Ovary (tissue), 9 donors: Measurements from ENCODE around the gene POLD1. TPM values are rescaled to one million over a fixed set of nuclear protein-coding genes. Genes with fewer than 3 reads are reported as not detected.
A peak's percentile ranks its signal among the peaks of the same experiment; 100 is the strongest.

Experiments used
- DNase-seq, 5 donors: peaks; one replicate each; pipeline ENCODE4 v3.0.0-alpha.2; 2019 to 2020
- H3K27ac ChIP-seq, 2 donors: fragments of 200-600 bp; one replicate each; pipeline versions ENCODE4 v1.5.1 to v1.8.0; 2019 to 2022
- H3K27me3 ChIP-seq: fragments of 200-600 bp; one replicate; pipeline ENCODE4 v1.8.0; 2022
- H3K36me3 ChIP-seq: fragments of 200-600 bp; sonication (generic); one replicate; pipeline ENCODE4 v1.5.1; 2019
- H3K4me1 ChIP-seq: one replicate; pipeline ENCODE4 v1.8.1; 2013; ENCODE audit warnings: mild to moderate bottlenecking, moderate library complexity; ENCODE audit not compliant: insufficient read depth
- H3K4me3 ChIP-seq: fragments of 200-600 bp; sonication (generic); one replicate; pipeline ENCODE4 v1.5.1; 2017
- H3K9me3 ChIP-seq, 2 donors: fragments of 200-600 bp in 1 of 2; sonication (generic) in 1 of 2; one replicate each; pipeline versions ENCODE4 v1.5.1 to v1.8.1; 2013 to 2019; ENCODE audit warnings: mild to moderate bottlenecking in 1 of 2, moderate library complexity in 1 of 2
- EP300 ChIP-seq: sonication (generic); formaldehyde crosslinking; IDR thresholded peaks from one replicate; pipeline ENCODE4 v1.6.1; 2017; ENCODE audit warnings: antibody characterized with exemption
- POLR2A ChIP-seq: fragments of 450-650 bp; IDR thresholded peaks from one replicate; pipeline ENCODE4 v1.6.1; 2017; ENCODE audit warnings: antibody characterized with exemption, mild to moderate bottlenecking, moderate library complexity
- WGBS, 3 donors: extraction: QIAGEN DNeasy Blood & Tissue Kit in 1 of 3; methylation state at CpG; one replicate each; pipeline versions ENCODE4 v1.1.5 to v1.1.7; 2013 to 2017; 5-methylcytosine and 5-hydroxymethylcytosine counted together
- intact Hi-C, 4 donors: fragments of 100-400 bp; cut with DNase I; formaldehyde crosslinking; loops; one replicate each; pipeline versions ENCODE4 v1.11.0 to v1.15.1; 2022 to 2023
- polyA plus RNA-seq, 2 donors: library from polyadenylated mRNA; stranded (reverse); fragments of 200-250 nt in 1 of 2; fragments of 350-450 nt in 1 of 2; fragmentation: Illumina TruSeq in 1 of 2; extraction: RNeasy Lipid Tissue Mini Kit (QIAGEN cat#74804) in 1 of 2; gene quantifications; one replicate each; pipeline ENCODE4 v1.2.3, GENCODE V29; 2013 to 2014
- total RNA-seq, 7 donors: library from RNA; depleted of rRNA in 2 of 7; stranded (reverse); fragments of >200 nt in 2 of 7; fragmentation: NEBNext Ultra II Directional in 3 of 7; extraction: Animal tissue kit (Norgen Biotek cat#: 25700) in 3 of 7; gene quantifications; one replicate each; pipeline versions ENCODE4 v1.1.0 to v1.2.4, GENCODE V29; 2016 to 2023
- TF ChIP-seq, protein P1 (sequence below), 3 donors: fragments of 450-650 bp in 2 of 3; fragments of 200-600 bp in 1 of 3; IDR thresholded peaks; one replicate each; pipeline versions ENCODE4 v1.5.1 to v1.8.0; 2016 to 2022; ENCODE audit warnings: antibody characterized with exemption in 3 of 3, mild to moderate bottlenecking in 1 of 3
- donor health status: DM: no; HTN: no; CAD: no; lungs with moderate emphysema.
- donor health status: DM: no; HTN: no; CAD: no.
- donor health status: Bipolar disorder and iron deficiency.
- donor health status: DM: yes; HTN: yes; CAD: no.
- donor health status: DM: no; HTN: no; CAD: no.
- donor health status: DM: yes; HTN: yes; CAD: no.

The POLD1 gene
- total and polyA plus RNA-seq, 9 donors: 0.52 to 25.2 (median 17.1) TPM

GRCh38 chr19:50380751-50381151 lies 3.4 kb upstream of the POLD1 start:
- 69 to 74% (median 71%) methylated on average over 8 of the region's 8 CpGs for WGBS, 3 donors
- no peak for TF ChIP-seq POLR2A
- TF ChIP-seq EP300: no peak
- TF ChIP-seq, protein P1, sequence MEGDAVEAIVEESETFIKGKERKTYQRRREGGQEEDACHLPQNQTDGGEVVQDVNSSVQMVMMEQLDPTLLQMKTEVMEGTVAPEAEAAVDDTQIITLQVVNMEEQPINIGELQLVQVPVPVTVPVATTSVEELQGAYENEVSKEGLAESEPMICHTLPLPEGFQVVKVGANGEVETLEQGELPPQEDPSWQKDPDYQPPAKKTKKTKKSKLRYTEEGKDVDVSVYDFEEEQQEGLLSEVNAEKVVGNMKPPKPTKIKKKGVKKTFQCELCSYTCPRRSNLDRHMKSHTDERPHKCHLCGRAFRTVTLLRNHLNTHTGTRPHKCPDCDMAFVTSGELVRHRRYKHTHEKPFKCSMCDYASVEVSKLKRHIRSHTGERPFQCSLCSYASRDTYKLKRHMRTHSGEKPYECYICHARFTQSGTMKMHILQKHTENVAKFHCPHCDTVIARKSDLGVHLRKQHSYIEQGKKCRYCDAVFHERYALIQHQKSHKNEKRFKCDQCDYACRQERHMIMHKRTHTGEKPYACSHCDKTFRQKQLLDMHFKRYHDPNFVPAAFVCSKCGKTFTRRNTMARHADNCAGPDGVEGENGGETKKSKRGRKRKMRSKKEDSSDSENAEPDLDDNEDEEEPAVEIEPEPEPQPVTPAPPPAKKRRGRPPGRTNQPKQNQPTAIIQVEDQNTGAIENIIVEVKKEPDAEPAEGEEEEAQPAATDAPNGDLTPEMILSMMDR (IDR thresholded peaks at IDR 0.05): no peak
- H3K4me1 ChIP-seq: peaks cover 2% of the 10 kb centered on the region
- peak in 2 of 5 donors; percentile 40 to 62 for DNase-seq
- H3K27me3 ChIP-seq: no peaks in the 10 kb centered on the region
- H3K4me3 ChIP-seq: no peak overlapping the region
- H3K27ac ChIP-seq: no peak overlapping the region
- H3K36me3 ChIP-seq: no peaks in the 10 kb centered on the region
- intact Hi-C loops: loop anchor here in 1 of 4 donors (10.0 kb wide), 1 partner anchor 424 kb away; no protein-coding TSS in a partner anchor
- H3K9me3 ChIP-seq: no peaks in the 10 kb centered on the region

GRCh38 chr19:50381881-50382729 lies 2.0 kb upstream of the POLD1 start:
- H3K27ac ChIP-seq: no peak overlapping the region
- no peak overlapping the region for H3K4me3 ChIP-seq
- H3K4me1 ChIP-seq: peaks cover 2% of the 10 kb centered on the region
- no peaks in the 10 kb centered on the region for H3K9me3 ChIP-seq
- 84 to 90% (median 85%) methylated on average over 57 to 58 of the region's 58 CpGs for WGBS, 3 donors
- no peaks in the 10 kb centered on the region for H3K36me3 ChIP-seq
- intact Hi-C loops: loop anchor here in 1 of 4 donors (10.0 kb wide), 1 partner anchor 423 kb away; no protein-coding TSS in a partner anchor
- H3K27me3 ChIP-seq: no peaks in the 10 kb centered on the region
- peak in 1 of 5 donors; percentile 44 for DNase-seq
- no peak for TF ChIP-seq EP300
- TF ChIP-seq, protein P1 (IDR thresholded peaks at IDR 0.05): no peak
- no peak for TF ChIP-seq POLR2A

DNA sequence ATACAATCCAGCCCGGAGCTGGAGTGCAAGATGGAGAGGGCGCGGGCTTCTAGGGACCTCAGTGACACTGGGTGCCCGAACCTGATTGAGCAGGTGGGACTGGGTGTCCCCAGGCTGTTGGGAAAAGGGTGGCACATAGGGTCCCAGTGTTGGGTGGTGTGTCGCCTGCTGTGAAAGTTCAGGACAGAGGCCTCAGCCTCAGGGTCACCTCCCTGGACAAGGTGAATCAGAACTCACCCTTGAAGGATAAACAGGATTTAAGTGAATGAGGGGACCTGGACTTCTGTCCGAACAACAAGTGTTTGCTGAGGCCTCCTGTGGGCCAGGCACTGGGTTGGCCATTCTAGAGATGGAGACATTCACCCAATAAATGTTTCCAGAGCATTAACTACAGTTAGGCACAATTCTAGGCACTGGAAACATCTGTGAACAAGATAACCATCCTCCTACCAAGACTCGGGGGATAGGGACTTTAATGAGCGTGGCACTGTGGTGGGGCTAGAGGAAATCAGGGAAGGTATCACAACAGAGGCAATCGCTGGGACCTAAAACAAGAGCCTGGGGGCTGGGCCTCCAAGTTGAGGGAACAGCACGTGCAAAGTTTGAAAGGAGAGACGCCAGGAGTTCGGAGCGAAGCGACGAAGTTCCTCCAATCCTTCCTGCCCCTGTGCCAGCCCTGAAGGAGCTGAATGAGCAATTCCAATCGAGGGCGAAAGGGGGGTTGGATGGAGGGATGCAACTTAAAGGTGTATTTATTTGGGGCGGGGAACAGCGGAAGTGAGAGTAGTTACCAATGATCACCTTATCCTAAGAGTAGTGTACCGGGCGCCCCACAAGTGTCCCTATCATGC lies 921 bp upstream of the POLD1 start:
- intact Hi-C loops: loop anchor here in 1 of 4 donors (10.0 kb wide), 1 partner anchor 422 kb away; no protein-coding TSS in a partner anchor
- Histone ChIP-seq H3K4me3 (peak overlapping the region; percentile 60), H3K36me3 (no peaks in the 10 kb centered on the region), H3K27me3 (no peaks in the 10 kb centered on the region), H3K4me1 (peaks cover 2% of the 10 kb centered on the region), H3K27ac (peak overlapping the region; percentile 58 to 80), H3K9me3 (no peaks in the 10 kb centered on the region)
- WGBS, 3 donors: 33 to 44% (median 38%) methylated on average over 21 of the region's 21 CpGs
- DNase-seq: peak in 1 of 5 donors; percentile 26
- TF ChIP-seq EP300 (no peak), POLR2A (no peak)
- TF ChIP-seq, protein P1 (IDR thresholded peaks at IDR 0.05): no peak
